ENCODE data around the gene OST4.

DNA sequence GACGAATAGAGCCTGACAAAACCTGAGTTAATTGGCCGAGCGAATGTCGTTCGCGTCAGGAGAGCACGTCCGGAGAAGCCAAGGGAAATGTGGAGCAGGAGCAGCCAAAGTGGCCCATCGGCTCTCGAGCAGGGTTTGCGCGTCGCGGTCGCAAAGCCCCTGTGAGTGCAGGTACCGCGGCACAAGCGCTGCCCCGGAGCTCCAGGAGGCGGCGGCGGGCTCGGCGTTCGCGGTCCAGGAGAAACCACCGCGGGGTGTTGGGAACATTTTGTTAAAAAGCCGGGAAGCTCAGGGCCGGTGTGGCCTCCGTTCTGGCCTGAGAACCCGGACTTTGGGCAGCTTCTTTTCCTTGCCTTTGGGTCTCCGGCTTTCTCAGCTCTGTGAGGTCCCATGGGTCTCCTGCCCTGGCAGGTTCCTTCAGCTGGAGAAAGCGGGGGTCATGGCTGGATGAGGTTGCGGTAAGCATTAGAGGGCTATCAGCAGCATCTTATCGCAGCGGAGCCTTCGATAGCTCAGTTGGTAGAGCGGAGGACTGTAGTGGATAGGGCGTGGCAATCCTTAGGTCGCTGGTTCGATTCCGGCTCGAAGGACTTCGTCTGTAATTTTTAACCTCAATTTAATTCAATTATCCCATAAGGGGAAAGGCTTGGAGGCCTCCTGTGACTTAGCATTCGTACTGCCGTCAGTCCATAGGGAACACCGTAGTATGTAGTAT, 21.0 kb downstream of the OST4 start:
- TF ChIP-seq, protein P1, sequence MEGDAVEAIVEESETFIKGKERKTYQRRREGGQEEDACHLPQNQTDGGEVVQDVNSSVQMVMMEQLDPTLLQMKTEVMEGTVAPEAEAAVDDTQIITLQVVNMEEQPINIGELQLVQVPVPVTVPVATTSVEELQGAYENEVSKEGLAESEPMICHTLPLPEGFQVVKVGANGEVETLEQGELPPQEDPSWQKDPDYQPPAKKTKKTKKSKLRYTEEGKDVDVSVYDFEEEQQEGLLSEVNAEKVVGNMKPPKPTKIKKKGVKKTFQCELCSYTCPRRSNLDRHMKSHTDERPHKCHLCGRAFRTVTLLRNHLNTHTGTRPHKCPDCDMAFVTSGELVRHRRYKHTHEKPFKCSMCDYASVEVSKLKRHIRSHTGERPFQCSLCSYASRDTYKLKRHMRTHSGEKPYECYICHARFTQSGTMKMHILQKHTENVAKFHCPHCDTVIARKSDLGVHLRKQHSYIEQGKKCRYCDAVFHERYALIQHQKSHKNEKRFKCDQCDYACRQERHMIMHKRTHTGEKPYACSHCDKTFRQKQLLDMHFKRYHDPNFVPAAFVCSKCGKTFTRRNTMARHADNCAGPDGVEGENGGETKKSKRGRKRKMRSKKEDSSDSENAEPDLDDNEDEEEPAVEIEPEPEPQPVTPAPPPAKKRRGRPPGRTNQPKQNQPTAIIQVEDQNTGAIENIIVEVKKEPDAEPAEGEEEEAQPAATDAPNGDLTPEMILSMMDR (IDR thresholded peaks at IDR 0.05) = peak; percentile 52 to 72 (median 60)
- TF ChIP-seq POLR2AphosphoS5 (IDR thresholded peaks at IDR 0.05) (no peak), POLR2A (IDR thresholded peaks at IDR 0.05) (no peak)

Data from upper lobe of left lung (tissue), 4 donors.